ENCODE measurements around the gene PNKD. TPM values are rescaled to one million over a fixed set of nuclear protein-coding genes. Genes with fewer than 3 reads are reported as not detected.
A peak's percentile ranks its signal among the peaks of the same experiment; 100 is the strongest.

The PNKD gene
- total and polyA plus RNA-seq, 2 donors from 2014 or later: 90.6 to 244 TPM

- TF ChIP-seq CTCF (IDR thresholded peaks at IDR 0.05; ENCODE audit: borderline replicate concordance, extremely low read depth, insufficient read depth): no peak
- no peak overlapping the region for H3K27ac ChIP-seq (ENCODE audit: low read depth in 2 of 2, low read length in 2 of 2)
- H3K4me3 ChIP-seq (ENCODE audit: low read length in 3 of 3): no peak overlapping the region
- H3K4me1 ChIP-seq (ENCODE audit: control insufficient read depth in 2 of 3, insufficient read depth in 2 of 3, low read depth in 1 of 3, low read length in 3 of 3): peaks cover 0 to 13% (median 7%) of the 10 kb centered on the region in 3 donors
- H3K9ac ChIP-seq (ENCODE audit: low read length in 3 of 3): no peak overlapping the region
- FAIRE-seq (no peak), DNase-seq (no peak)
- no peaks in the 10 kb centered on the region for H3K36me3 ChIP-seq (ENCODE audit: control insufficient read depth in 2 of 3, insufficient read depth in 3 of 3, low read length in 3 of 3)
- no peaks in the 10 kb centered on the region for H3K9me3 ChIP-seq (ENCODE audit: control insufficient read depth in 2 of 3, insufficient read depth in 1 of 3, low read length in 3 of 3)
- H3K27me3 ChIP-seq (ENCODE audit: control insufficient read depth, insufficient read depth, low read length): no peaks in the 10 kb centered on the region
- intact Hi-C loops (cut with DNase I): loop anchor here (10.0 kb wide), 1 partner anchor 100 kb away; the partner anchor contains the start of gene TMBIM1
Observed at GRCh38 chr2:218395090-218395444, 124.7 kb downstream of the PNKD start.

GRCh38 chr2:218395456-218395825, 125.1 kb downstream of the PNKD start:
- no peaks in the 10 kb centered on the region for H3K27me3 ChIP-seq (ENCODE audit: control insufficient read depth, insufficient read depth, low read length)
- no peak for TF ChIP-seq CTCF (IDR thresholded peaks at IDR 0.05; ENCODE audit: borderline replicate concordance, extremely low read depth, insufficient read depth)
- H3K4me1 ChIP-seq (ENCODE audit: control insufficient read depth in 2 of 3, insufficient read depth in 2 of 3, low read depth in 1 of 3, low read length in 3 of 3): peaks cover 0 to 13% (median 7%) of the 10 kb centered on the region in 3 donors
- no peaks in the 10 kb centered on the region for H3K9me3 ChIP-seq (ENCODE audit: control insufficient read depth in 2 of 3, insufficient read depth in 1 of 3, low read length in 3 of 3)
- no peaks in the 10 kb centered on the region for H3K36me3 ChIP-seq (ENCODE audit: control insufficient read depth in 2 of 3, insufficient read depth in 3 of 3, low read length in 3 of 3)
- peak overlapping the region; percentile 99 for H3K27ac ChIP-seq (ENCODE audit: low read depth in 2 of 2, low read length in 2 of 2)
- no peak for FAIRE-seq
- DNase-seq: peak in 1 of 5 donors; percentile 86
- H3K4me3 ChIP-seq (ENCODE audit: low read length in 3 of 3): peak overlapping the region; percentile 13 to 97 (median 48)
- peak overlapping the region in 2 of 3 donors; percentile 7 to 8 for H3K9ac ChIP-seq (ENCODE audit: low read length in 3 of 3)
- intact Hi-C loops (cut with DNase I): loop anchor here (10.0 kb wide), 1 partner anchor 101 kb away; the partner anchor contains the start of gene TMBIM1

- H3K27ac ChIP-seq (ENCODE audit: low read depth in 2 of 2, low read length in 2 of 2): peak overlapping the region; percentile 99
- no peaks in the 10 kb centered on the region for H3K27me3 ChIP-seq (ENCODE audit: control insufficient read depth, insufficient read depth, low read length)
- peaks cover 0 to 14% (median 7%) of the 10 kb centered on the region in 3 donors for H3K4me1 ChIP-seq (ENCODE audit: control insufficient read depth in 2 of 3, insufficient read depth in 2 of 3, low read depth in 1 of 3, low read length in 3 of 3)
- intact Hi-C loops (cut with DNase I): loop anchor here (10.0 kb wide), 1 partner anchor 101 kb away; the partner anchor contains the start of gene TMBIM1
- no peaks in the 10 kb centered on the region for H3K36me3 ChIP-seq (ENCODE audit: control insufficient read depth in 2 of 3, insufficient read depth in 3 of 3, low read length in 3 of 3)
- TF ChIP-seq CTCF (IDR thresholded peaks at IDR 0.05; ENCODE audit: borderline replicate concordance, extremely low read depth, insufficient read depth): peak; percentile 78
- peak; percentile 97 to 99 (median 98) for DNase-seq
- H3K9me3 ChIP-seq (ENCODE audit: control insufficient read depth in 2 of 3, insufficient read depth in 1 of 3, low read length in 3 of 3): no peaks in the 10 kb centered on the region
- H3K9ac ChIP-seq (ENCODE audit: low read length in 3 of 3): peak overlapping the region; percentile 64 to 96 (median 81)
- no peak for FAIRE-seq
- peak overlapping the region; percentile 79 to 97 (median 89) for H3K4me3 ChIP-seq (ENCODE audit: low read length in 3 of 3)
Observed at GRCh38 chr2:218395826-218396687, 125.7 kb downstream of the PNKD start.

Small RNA genes lying within 50 kb of the gene (microRNA-seq; reads per million reads assigned to microRNA genes)
- gene MIR6513 (2.7 reads per million), gene MIR6810 (not detected)

Other genes with a start within 250 kb of the PNKD start
- 0.69 TPM for gene RUFY4, start 201.3 kb upstream of the PNKD start, total RNA-seq
- gene RUFY4, start 201.3 kb upstream of the PNKD start, polyA plus RNA-seq (ENCODE audit: insufficient read depth, low read depth, low replicate concordance): not detected
- 0.44 TPM for gene CXCR2, start 144.5 kb upstream of the PNKD start, total RNA-seq
- gene CXCR2, start 144.5 kb upstream of the PNKD start, polyA plus RNA-seq (ENCODE audit: insufficient read depth, low read depth, low replicate concordance): not detected
- gene CXCR1, start 103.6 kb upstream of the PNKD start, total RNA-seq: 0.09 TPM
- gene CXCR1, start 103.6 kb upstream of the PNKD start, polyA plus RNA-seq (ENCODE audit: insufficient read depth, low read depth, low replicate concordance): not detected
- 252 TPM for gene ARPC2, start 53.3 kb upstream of the PNKD start, total RNA-seq
- gene ARPC2, start 53.3 kb upstream of the PNKD start, polyA plus RNA-seq (ENCODE audit: insufficient read depth, low read depth, low replicate concordance): 195 TPM
- gene GPBAR1, start 9.5 kb upstream of the PNKD start, total RNA-seq: 3.2 TPM
- 6.0 TPM for gene GPBAR1, start 9.5 kb upstream of the PNKD start, polyA plus RNA-seq (ENCODE audit: insufficient read depth, low read depth, low replicate concordance)
- gene AAMP, start 382 bp upstream of the PNKD start, total RNA-seq: 70.1 TPM
- 108 TPM for gene AAMP, start 382 bp upstream of the PNKD start, polyA plus RNA-seq (ENCODE audit: insufficient read depth, low read depth, low replicate concordance)
- 217 TPM for gene TMBIM1, start 22.0 kb downstream of the PNKD start, total RNA-seq
- 130 TPM for gene TMBIM1, start 22.0 kb downstream of the PNKD start, polyA plus RNA-seq (ENCODE audit: insufficient read depth, low read depth, low replicate concordance)
- gene CATIP, start 86.3 kb downstream of the PNKD start, total RNA-seq: 6.2 TPM
- 7.6 TPM for gene CATIP, start 86.3 kb downstream of the PNKD start, polyA plus RNA-seq (ENCODE audit: insufficient read depth, low read depth, low replicate concordance)
- 37.6 TPM for gene SLC11A1, start 111.8 kb downstream of the PNKD start, total RNA-seq
- gene SLC11A1, start 111.8 kb downstream of the PNKD start, polyA plus RNA-seq (ENCODE audit: insufficient read depth, low read depth, low replicate concordance): 1.2 TPM
- 196 TPM for gene CTDSP1, start 129.3 kb downstream of the PNKD start, total RNA-seq
- 118 TPM for gene CTDSP1, start 129.3 kb downstream of the PNKD start, polyA plus RNA-seq (ENCODE audit: insufficient read depth, low read depth, low replicate concordance)
- gene VIL1, start 148.6 kb downstream of the PNKD start, total RNA-seq: 9.0 TPM
- 10.5 TPM for gene VIL1, start 148.6 kb downstream of the PNKD start, polyA plus RNA-seq (ENCODE audit: insufficient read depth, low read depth, low replicate concordance)

Measured in kidney (tissue), 14 donors.